Esophagus muscularis mucosa (tissue), 4 donors: ENCODE data around the gene ZBTB1. TPM values are rescaled to one million over a fixed set of nuclear protein-coding genes. Genes with fewer than 3 reads are reported as not detected.

Experiments used
- DNase-seq: peaks from one replicate; pipeline ENCODE4 v3.0.0-alpha.2; 2017; ENCODE audit errors: extremely low spot score
- H3K27ac ChIP-seq, 4 donors: fragments of 200-600 bp; sonication (generic); replicated peaks in 1 of 4; 1 replicate in 3 of 4; 2 replicates in 1 of 4; pipeline ENCODE4 v1.5.1; 2016 to 2019; ENCODE audit warnings: mild to moderate bottlenecking in 1 of 4
- H3K27me3 ChIP-seq, 4 donors: fragments of 200-600 bp; sonication (generic); one replicate each; pipeline versions ENCODE4 v1.5.1 to v1.6.0; 2016 to 2019
- H3K36me3 ChIP-seq, 4 donors: fragments of 200-600 bp; sonication (generic); one replicate each; pipeline ENCODE4 v1.5.1; 2016 to 2019
- H3K4me1 ChIP-seq, 4 donors: fragments of 200-600 bp; sonication (generic); one replicate each; pipeline ENCODE4 v1.5.1; 2016 to 2019
- H3K4me3 ChIP-seq, 4 donors: fragments of 200-600 bp; sonication (generic); 1 replicate in 2 of 4; 2 replicates in 2 of 4; pipeline ENCODE4 v1.5.1; 2016 to 2019; ENCODE audit warnings: mild to moderate bottlenecking in 4 of 4, moderate library complexity in 1 of 4
- H3K9me3 ChIP-seq, 4 donors: fragments of 200-600 bp; sonication (generic); 1 replicate in 3 of 4; 2 replicates in 1 of 4; pipeline ENCODE4 v1.5.1; 2016 to 2019
- EP300 ChIP-seq: sonication (generic); formaldehyde crosslinking; IDR thresholded peaks from one replicate; pipeline ENCODE4 v1.6.1; 2017; ENCODE audit warnings: antibody characterized with exemption
- POLR2A ChIP-seq: fragments of 450-650 bp; IDR thresholded peaks from one replicate; pipeline ENCODE4 v1.6.1; 2017; ENCODE audit warnings: antibody characterized with exemption, moderate library complexity, mild to moderate bottlenecking, low read depth
- POLR2AphosphoS5 ChIP-seq, 2 donors: sonication (generic); formaldehyde crosslinking; IDR thresholded peaks; one replicate each; pipeline ENCODE4 v1.6.1; 2017; ENCODE audit warnings: antibody characterized with exemption in 2 of 2
- WGBS: methylation state at CpG from one replicate; pipeline ENCODE4 v1.1.5; 2018; 5-methylcytosine and 5-hydroxymethylcytosine counted together
- intact Hi-C: fragments of 100-400 bp; cut with DNase I; formaldehyde crosslinking; loops from one replicate; pipeline ENCODE4 v1.15.1; 2023
- total RNA-seq, 4 donors: library from RNA; depleted of rRNA; stranded (reverse); fragments of >200 nt; gene quantifications; one replicate each; pipeline versions ENCODE4 v1.1.0 to v1.2.1, GENCODE V29; 2016
- TF ChIP-seq, protein P1 (sequence below), 3 experiments: fragments of 200-600 bp in 2 of 3; fragments of 450-650 bp in 1 of 3; sonication (generic) in 2 of 3; IDR thresholded peaks; one replicate each; pipeline ENCODE4 v1.5.1; 2017 to 2019; ENCODE audit warnings: antibody characterized with exemption in 3 of 3, mild to moderate bottlenecking in 2 of 3, moderate library complexity in 1 of 3

The ZBTB1 gene
- total RNA-seq, 4 donors from 2014 or later = 31.4 to 41.9 (median 35.3) TPM

DNA sequence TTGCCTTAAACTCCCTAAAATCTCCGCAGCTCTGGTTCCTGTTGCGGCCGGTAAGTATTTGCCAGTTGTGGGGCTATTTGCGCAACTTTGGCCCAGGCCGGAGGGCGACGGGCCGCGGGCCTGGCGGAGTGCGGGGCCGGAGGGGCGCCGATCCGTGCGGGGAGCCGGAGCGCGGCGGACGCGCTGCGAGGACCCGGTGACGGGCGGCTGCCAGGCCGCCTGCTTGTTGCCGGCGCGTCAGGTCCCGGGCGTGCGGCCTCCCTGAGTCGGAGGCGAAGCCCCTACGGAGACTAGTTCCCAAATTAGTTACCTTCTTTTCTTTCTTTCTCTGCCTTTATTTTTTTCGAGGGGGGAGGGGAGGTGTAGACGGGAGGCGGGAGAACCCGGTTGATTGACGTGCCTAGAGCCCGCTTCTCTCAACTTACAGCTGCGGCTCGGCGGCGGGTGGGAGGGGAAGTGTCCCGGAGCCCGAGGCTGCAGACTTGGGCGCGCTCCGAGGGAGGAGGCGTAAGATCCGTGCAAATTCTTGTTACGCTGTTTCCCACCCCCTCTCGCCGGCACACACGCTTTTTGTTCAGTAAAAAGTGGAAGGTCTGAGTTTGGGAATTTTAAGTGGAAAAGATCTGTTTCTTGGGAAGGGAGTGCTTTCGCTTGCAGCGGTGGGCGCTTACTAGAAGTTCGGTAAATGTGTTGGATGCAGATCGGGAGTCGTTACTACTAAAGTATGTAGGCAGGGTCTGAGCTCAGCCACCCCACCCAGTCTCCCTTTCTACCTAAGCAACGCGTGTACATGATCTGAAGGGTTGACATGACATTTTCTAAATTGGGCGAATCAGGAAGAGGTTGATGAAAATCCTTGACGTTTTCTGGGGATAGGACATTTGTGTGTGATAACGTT is 576 bp downstream of the ZBTB1 start:
- Histone ChIP-seq H3K27me3 (no peaks in the 10 kb centered on the region), H3K27ac (peak overlapping the region; percentile 91 to 100 (median 97)), H3K4me1 (peaks cover 41 to 69% (median 67%) of the 10 kb centered on the region in 4 donors), H3K36me3 (no peaks in the 10 kb centered on the region), H3K4me3 (peak overlapping the region; percentile 84 to 98 (median 86)), H3K9me3 (no peaks in the 10 kb centered on the region)
- TF ChIP-seq POLR2A = no peak
- TF ChIP-seq POLR2AphosphoS5 (IDR thresholded peaks at IDR 0.05) = peak in 1 of 2 donors; percentile 47
- no peak for TF ChIP-seq EP300
- TF ChIP-seq, protein P1, sequence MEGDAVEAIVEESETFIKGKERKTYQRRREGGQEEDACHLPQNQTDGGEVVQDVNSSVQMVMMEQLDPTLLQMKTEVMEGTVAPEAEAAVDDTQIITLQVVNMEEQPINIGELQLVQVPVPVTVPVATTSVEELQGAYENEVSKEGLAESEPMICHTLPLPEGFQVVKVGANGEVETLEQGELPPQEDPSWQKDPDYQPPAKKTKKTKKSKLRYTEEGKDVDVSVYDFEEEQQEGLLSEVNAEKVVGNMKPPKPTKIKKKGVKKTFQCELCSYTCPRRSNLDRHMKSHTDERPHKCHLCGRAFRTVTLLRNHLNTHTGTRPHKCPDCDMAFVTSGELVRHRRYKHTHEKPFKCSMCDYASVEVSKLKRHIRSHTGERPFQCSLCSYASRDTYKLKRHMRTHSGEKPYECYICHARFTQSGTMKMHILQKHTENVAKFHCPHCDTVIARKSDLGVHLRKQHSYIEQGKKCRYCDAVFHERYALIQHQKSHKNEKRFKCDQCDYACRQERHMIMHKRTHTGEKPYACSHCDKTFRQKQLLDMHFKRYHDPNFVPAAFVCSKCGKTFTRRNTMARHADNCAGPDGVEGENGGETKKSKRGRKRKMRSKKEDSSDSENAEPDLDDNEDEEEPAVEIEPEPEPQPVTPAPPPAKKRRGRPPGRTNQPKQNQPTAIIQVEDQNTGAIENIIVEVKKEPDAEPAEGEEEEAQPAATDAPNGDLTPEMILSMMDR (IDR thresholded peaks at IDR 0.05) = peak in 1 of 3 experiments; percentile 3
- WGBS = under 1% methylated on average over 35 of the region's 68 CpGs
- intact Hi-C loops = loop anchor here (10.0 kb wide), 1 partner anchor 170 kb away; no protein-coding TSS in a partner anchor
- peak; percentile 96 for DNase-seq

DNA sequence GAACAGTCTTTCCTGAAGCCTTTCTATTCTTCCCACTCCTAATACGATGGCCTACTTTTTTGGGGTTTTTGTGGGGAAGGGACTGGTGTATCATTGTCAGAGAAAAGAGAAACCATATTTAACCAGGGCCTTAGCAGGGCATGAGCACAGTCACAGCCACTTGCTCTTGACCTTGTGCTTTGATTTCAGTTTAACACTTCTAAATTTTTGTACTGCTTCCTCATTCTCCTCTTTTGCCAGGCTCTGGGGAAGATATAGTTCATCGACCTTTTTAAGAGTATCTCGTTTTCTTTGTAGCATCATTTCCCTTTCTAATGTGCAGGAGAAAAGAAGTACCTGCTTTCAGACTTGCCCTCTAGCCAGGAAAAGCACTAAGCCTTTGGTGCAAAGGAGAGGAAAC is 2.2 kb downstream of the ZBTB1 start:
- H3K4me1 ChIP-seq = peaks cover 45 to 71% (median 67%) of the 10 kb centered on the region in 4 donors
- H3K4me3 ChIP-seq = peak overlapping the region; percentile 84 to 98 (median 86)
- intact Hi-C loops = loop anchor here (10.0 kb wide), 1 partner anchor 172 kb away; no protein-coding TSS in a partner anchor
- no peaks in the 10 kb centered on the region for H3K36me3 ChIP-seq
- no peaks in the 10 kb centered on the region for H3K9me3 ChIP-seq
- DNase-seq = no peak
- no peak for TF ChIP-seq POLR2AphosphoS5 (IDR thresholded peaks at IDR 0.05)
- TF ChIP-seq, protein P1 (IDR thresholded peaks at IDR 0.05) = no peak
- no peak for TF ChIP-seq POLR2A
- no peak for TF ChIP-seq EP300
- peak overlapping the region; percentile 91 to 100 (median 97) for H3K27ac ChIP-seq
- no peaks in the 10 kb centered on the region for H3K27me3 ChIP-seq
- 52% methylated on average over 3 of the region's 3 CpGs for WGBS

DNA sequence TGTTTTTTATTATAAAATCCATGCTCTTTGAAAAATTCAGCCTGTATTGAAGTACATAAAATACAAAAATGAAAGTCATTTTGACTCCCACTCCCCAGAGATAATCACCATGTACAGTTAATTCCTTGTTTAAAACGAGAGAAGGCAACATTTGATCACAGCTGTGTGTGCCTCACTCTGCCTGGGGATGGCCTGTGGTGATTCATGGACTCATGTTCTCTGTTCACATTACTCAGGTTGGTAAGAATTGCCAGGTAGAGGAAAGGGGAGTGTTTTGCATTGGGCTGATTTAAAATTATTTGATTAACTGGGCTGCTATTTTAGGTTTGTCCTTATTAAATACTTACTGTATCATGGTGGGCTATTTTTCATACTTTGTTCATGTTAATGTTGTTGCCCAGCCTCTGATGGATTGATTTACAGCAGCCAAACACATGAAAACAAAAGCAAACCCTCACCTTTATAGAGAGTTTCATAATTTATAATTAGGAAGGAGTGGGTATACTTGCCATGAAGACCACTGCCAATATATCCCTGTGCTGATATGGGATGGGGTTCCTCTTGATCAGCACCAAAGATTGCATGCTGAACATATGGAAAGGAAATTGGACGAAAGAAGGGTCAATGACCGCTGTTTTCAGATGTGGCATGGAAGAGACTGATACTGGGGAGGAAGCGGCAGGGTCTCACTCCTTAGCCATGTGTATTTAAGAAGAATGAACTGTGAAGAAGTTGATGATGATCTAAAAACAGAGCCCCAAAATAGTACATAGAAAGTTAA is 3.0 kb downstream of the ZBTB1 start:
- DNase-seq = no peak
- intact Hi-C loops = loop anchor here (10.0 kb wide), 1 partner anchor 173 kb away; no protein-coding TSS in a partner anchor
- Histone ChIP-seq H3K4me1 (peaks cover 40 to 71% (median 67%) of the 10 kb centered on the region in 4 donors), H3K4me3 (no peak overlapping the region), H3K27me3 (no peaks in the 10 kb centered on the region), H3K27ac (peak overlapping the region in 2 of 4 donors; percentile 91 to 100), H3K36me3 (no peaks in the 10 kb centered on the region), H3K9me3 (no peaks in the 10 kb centered on the region)
- WGBS = 78% methylated on average over 4 of the region's 4 CpGs
- TF ChIP-seq EP300 (no peak), POLR2AphosphoS5 (IDR thresholded peaks at IDR 0.05) (no peak), POLR2A (no peak)
- TF ChIP-seq, protein P1 (IDR thresholded peaks at IDR 0.05) = no peak

DNA sequence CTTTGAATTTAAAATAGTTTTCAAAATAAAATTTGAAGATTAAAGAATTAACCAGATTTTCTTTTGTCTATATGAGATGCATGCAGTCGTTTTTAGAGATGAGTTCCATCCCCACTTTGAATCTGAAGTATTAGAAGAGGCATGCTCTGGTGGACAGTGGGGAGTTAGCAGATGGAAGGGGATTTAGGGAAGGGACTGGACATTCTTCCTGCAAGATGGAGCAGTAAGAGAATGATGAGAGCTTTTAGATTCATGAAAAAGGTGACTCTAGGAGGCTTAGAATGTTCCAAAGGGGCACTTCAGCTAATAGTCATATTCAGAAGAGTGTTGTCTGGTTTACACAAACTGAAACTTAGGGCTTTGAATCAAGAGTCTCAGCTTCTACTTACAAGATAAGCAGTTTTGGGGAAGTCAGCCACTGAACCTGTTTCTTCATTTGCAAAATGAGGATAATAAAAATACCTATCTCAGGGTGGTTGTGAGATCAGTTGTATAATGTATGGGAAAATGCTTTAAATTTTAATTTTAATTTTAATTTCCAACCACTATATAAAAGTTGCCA is 3.7 kb downstream of the ZBTB1 start:
- intact Hi-C loops = loop anchor here (10.0 kb wide), 1 partner anchor 173 kb away; no protein-coding TSS in a partner anchor
- H3K27ac ChIP-seq = peak overlapping the region in 1 of 4 donors; percentile 91
- no peak for TF ChIP-seq POLR2A
- no peak for TF ChIP-seq POLR2AphosphoS5 (IDR thresholded peaks at IDR 0.05)
- TF ChIP-seq EP300 = no peak
- TF ChIP-seq, protein P1 (IDR thresholded peaks at IDR 0.05) = no peak
- no peaks in the 10 kb centered on the region for H3K27me3 ChIP-seq
- no peak for DNase-seq
- H3K4me1 ChIP-seq = peaks cover 42 to 73% (median 68%) of the 10 kb centered on the region in 4 donors
- WGBS = 48% methylated on average over 1 of the region's 1 CpG
- H3K9me3 ChIP-seq = no peaks in the 10 kb centered on the region
- no peak overlapping the region for H3K4me3 ChIP-seq
- H3K36me3 ChIP-seq = no peaks in the 10 kb centered on the region
